A549 (cell line): ENCODE measurements around the gene RAB9A.

Experiments used
- CHD4 ChIP-seq: fragments of 200-600 bp; sonication (generic); IDR thresholded peaks from 2 replicates; pipeline ENCODE4 v1.6.1; 2016; ENCODE audit warnings: antibody characterized with exemption, mild to moderate bottlenecking, borderline replicate concordance
- CTCF ChIP-seq: fragments of >200 bp; sonication (Bioruptor Twin); formaldehyde crosslinking; IDR thresholded peaks from 3 replicates; pipeline ENCODE4 v1.5.1; 2016
- EP300 ChIP-seq, 2 experiments: fragments of >200 bp; sonication (Bioruptor Twin); formaldehyde crosslinking; IDR thresholded peaks; 2 replicates in 1 of 2; 3 replicates in 1 of 2; pipeline ENCODE4 v1.6.1; 2016 to 2017
- MAFK ChIP-seq: fragments of 450-650 bp; IDR thresholded peaks from 2 replicates; pipeline ENCODE4 v1.6.1; 2014; ENCODE audit not compliant: partially characterized antibody
- MYC ChIP-seq: IDR thresholded peaks from 2 replicates; pipeline ENCODE4 v1.6.1; 2012; ENCODE audit warnings: mild to moderate bottlenecking, inconsistent platforms, low read length, improper control_type of control experiment, borderline replicate concordance
- NFE2L2 ChIP-seq: fragments of 150-350 bp; conservative IDR thresholded peaks from 2 replicates; pipeline ENCODE4 v1.6.1; 2014; ENCODE audit warnings: low read length
- NR3C1 ChIP-seq: fragments of >200 bp; sonication (Bioruptor Twin); formaldehyde crosslinking; IDR thresholded peaks from 3 replicates; pipeline ENCODE4 v1.6.1; 2017
- POLR2A ChIP-seq: IDR thresholded peaks from 2 replicates; pipeline ENCODE4 v1.6.1; 2012; ENCODE audit warnings: mild to moderate bottlenecking, low read length
- RFX5 ChIP-seq: fragments of 450-650 bp; IDR thresholded peaks from 2 replicates; pipeline ENCODE4 v1.7.1; 2014; ENCODE audit warnings: antibody characterized with exemption, mild to moderate bottlenecking, moderate library complexity
- SMC3 ChIP-seq: fragments of >200 bp; sonication (Bioruptor Twin); formaldehyde crosslinking; IDR thresholded peaks from 3 replicates; pipeline ENCODE4 v1.6.1; 2018; ENCODE audit warnings: inconsistent platforms
- TFCP2L1 ChIP-seq: fragments of 250-450 bp; sonication (Bioruptor Pico); IDR thresholded peaks from 2 replicates; pipeline ENCODE4 v1.5.0; 2021; ENCODE audit warnings: mild to moderate bottlenecking
- USF2 ChIP-seq: fragments of 450-650 bp; IDR thresholded peaks from 2 replicates; pipeline ENCODE4 v1.6.1; 2014; ENCODE audit warnings: antibody characterized with exemption

GRCh38 chrX:13750812-13751211 is 61.9 kb downstream of the RAB9A start:
- TF ChIP-seq POLR2A (no peak), CHD4 (no peak), CTCF (no peak), USF2 (no peak), MAFK (no peak), RFX5 (no peak), EP300 (IDR thresholded peaks at IDR 0.05) (no peak), TFCP2L1 (CRISPR knock-in tag) (no peak), NR3C1 (no peak), NFE2L2 (no peak), SMC3 (no peak), MYC (no peak)
